ENCODE measurements around the gene PI4K2B. TPM values are rescaled to one million over a fixed set of nuclear protein-coding genes. Genes with fewer than 3 reads are reported as not detected.
"Not testable (repeated sequence)": the region's sequence is repeated elsewhere in the genome, so short reads cannot be mapped to it uniquely, and the experiment has no call there.

Gene PI4K2B
- total RNA-seq, 1 experiment from 2014 or later = 22.5 TPM

GRCh38 chr4:25306518-25307057, 72.8 kb downstream of the PI4K2B start:
- no peak for DNase-seq (ENCODE audit: low read depth)

- DNase-seq (ENCODE audit: low read depth) = no peak
These were observed 73.8 kb downstream of the PI4K2B start for GRCh38 chr4:25307596-25307995.

DNA sequence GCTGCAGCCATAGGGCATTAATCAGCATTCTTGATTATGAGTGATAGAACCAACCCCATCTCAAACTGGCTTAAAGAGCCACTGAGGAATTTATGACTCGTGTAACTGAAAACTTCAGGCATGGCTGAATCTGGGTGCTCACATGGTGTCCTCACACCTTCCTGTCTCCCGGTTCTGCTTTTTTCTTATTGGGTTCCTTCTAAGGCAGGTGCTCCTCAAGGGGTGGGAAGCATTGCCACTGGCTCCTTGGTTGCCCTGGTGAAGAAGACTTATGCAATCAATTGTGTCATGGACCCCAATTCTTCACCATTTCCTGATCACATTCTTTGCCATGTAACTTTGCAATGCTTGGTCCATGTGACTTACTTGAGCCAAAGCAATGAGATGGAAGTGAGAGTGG, 74.5 kb downstream of the PI4K2B start:
- DNase-seq (ENCODE audit: low read depth) = no peak

GRCh38 chr4:25308761-25309160, 74.9 kb downstream of the PI4K2B start:
- DNase-seq (ENCODE audit: low read depth) = no peak

- DNase-seq (ENCODE audit: low read depth) = no peak
These were observed 76.4 kb downstream of the PI4K2B start for GRCh38 chr4:25310066-25310802.

DNA sequence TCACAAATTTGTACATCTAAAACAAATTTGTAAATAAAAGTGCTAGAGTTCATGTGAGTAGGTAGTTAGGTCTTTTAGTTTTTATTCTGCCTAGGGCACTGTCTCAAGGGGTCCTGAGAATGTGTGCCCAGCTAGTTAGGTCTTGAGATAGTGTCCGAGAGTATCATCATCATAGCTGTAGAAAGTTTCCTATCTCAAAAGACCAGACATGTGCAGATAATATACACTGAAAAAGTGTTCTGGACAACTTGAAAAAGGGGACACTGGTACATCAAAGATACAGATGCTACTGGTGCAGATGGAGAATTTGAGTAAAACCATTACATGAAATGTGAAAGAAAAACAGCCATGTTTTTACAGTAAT, 77.0 kb downstream of the PI4K2B start:
- DNase-seq (ENCODE audit: low read depth) = no peak

DNA sequence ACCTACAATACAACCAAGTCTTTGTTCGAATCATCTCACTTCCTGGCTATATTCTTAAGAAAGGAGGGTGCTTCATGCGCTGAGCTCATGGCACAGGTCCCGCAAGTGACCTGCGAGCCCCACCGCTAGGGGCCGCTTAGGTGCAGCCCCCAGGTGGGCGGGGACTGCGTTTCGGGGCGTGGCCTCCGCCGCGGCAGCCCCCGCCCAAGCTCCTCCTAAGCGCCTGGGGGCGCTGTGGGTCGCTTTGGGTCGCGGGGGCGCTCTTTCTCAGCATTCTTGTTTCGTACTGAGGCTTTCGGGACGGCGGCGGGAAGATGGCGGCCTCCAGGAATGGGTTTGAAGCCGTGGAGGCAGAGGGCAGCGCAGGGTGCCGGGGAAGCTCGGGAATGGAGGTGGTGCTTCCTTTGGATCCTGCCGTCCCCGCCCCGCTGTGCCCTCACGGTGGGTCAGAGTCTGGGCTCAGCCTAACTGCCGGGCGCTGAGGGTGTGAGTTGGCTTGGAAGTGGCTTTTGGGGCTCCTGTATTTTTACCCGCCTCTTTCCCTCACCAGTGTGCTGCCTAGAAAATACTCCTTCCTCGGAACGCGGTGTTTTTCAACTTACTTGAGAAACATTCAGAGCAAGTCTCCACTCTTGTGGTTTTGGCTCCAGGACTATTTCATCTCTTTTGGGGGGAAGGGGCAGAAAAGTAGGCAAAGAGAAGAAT, 78.8 kb downstream of the PI4K2B start, which contains the start of gene ZCCHC4:
Gene ZCCHC4 (plus strand): TSS at position 279 of the 705 bp plus-strand sequence. CDS start 36 bp downstream, at position 315.
- DNase-seq (ENCODE audit: low read depth) = peak; percentile 87

DNA sequence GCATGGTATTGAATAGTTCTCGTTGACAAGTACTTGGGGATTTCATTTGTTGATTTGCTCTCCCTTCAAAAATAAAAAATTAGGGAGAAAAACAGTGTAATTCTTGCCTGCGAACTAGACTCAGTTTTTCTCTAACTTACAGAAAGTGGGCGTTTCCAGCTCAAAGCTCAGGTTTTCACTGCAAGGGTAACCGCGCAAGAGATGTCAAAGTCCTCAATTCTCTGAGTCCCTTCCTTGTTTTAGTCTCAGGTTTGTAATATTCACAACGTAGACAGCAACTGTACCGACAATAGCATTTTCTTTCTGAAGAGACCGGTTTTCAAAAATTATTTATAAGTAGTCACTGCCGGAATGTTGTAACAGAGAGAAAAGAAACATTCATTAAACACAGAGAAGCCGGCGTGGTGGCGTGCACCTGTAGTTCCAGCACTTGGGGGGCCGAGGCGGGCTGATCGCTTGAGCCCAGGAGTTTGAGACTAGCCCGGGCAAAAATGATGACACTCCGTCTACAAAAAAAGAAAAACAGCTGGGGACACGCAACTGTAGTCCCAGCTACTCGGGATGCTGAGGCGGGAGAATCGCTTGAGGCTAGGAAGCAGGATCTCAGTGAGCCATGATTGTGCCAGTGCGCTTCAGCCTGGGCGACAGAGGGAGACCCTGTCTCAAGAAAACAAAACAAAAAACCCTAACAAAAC, 79.5 kb downstream of the PI4K2B start:
- no peak for DNase-seq (ENCODE audit: low read depth)

- DNase-seq (ENCODE audit: low read depth) = no peak
These were observed 86.5 kb downstream of the PI4K2B start for GRCh38 chr4:25320336-25320735.

DNA sequence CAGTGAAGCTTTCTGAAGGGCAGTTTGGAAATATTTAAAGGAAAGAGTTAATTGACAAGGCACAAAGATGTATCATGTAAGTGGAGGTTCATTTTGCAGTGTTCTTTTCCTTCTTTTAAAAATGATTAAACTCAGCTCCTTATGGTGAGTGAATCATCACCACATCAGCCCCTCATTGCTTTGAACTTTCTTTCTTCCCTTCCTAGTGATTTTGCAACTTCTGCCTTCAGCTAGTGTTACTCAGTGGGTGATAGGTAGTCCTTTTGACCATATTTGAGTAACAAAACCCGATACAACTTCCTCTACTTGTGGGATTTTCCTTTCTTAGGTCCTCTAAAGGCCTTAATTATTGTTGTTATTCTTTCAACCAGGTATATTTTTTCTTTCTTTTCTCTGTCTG, 86.9 kb downstream of the PI4K2B start:
- peak; percentile 58 for DNase-seq (ENCODE audit: low read depth)

- no peak for DNase-seq (ENCODE audit: low read depth)
These were observed 87.9 kb downstream of the PI4K2B start for GRCh38 chr4:25321703-25322102.

GRCh38 chr4:25328463-25328862, 94.6 kb downstream of the PI4K2B start:
- not testable (repeated sequence) for DNase-seq (ENCODE audit: low read depth)

Other genes with a start within 250 kb of the PI4K2B start
- gene LGI2, start 203.1 kb upstream of the PI4K2B start, total RNA-seq (2014; rRNA removed; shearing (Covaris generic)) = 0.03 and 0.06 TPM in 2 replicates
- gene SEPSECS, start 73.6 kb upstream of the PI4K2B start, total RNA-seq (2014; rRNA removed; shearing (Covaris generic)) = 7.4 and 7.5 TPM in 2 replicates
- gene ZCCHC4, start 78.7 kb downstream of the PI4K2B start, total RNA-seq (2014; rRNA removed; shearing (Covaris generic)) = 16.9 and 20.0 TPM in 2 replicates
- gene ANAPC4, start 143.2 kb downstream of the PI4K2B start, total RNA-seq (2014; rRNA removed; shearing (Covaris generic)) = 23.3 and 37.7 TPM in 2 replicates